GM18499 (cell line): ENCODE measurements around the gene ABCA2.
"Not testable (repeated sequence)": the region's sequence is repeated elsewhere in the genome, so short reads cannot be mapped to it uniquely, and the experiment has no call there.

Source experiments
- ATAC-seq: cut with Tn5 transposase; IDR thresholded peaks from one replicate; pipeline ENCODE4 v1.9.1; 2021; ENCODE audit warnings: moderate number of reproducible peaks; ENCODE audit not compliant: insufficient read depth, unreplicated experiment

Gene ABCA2

DNA sequence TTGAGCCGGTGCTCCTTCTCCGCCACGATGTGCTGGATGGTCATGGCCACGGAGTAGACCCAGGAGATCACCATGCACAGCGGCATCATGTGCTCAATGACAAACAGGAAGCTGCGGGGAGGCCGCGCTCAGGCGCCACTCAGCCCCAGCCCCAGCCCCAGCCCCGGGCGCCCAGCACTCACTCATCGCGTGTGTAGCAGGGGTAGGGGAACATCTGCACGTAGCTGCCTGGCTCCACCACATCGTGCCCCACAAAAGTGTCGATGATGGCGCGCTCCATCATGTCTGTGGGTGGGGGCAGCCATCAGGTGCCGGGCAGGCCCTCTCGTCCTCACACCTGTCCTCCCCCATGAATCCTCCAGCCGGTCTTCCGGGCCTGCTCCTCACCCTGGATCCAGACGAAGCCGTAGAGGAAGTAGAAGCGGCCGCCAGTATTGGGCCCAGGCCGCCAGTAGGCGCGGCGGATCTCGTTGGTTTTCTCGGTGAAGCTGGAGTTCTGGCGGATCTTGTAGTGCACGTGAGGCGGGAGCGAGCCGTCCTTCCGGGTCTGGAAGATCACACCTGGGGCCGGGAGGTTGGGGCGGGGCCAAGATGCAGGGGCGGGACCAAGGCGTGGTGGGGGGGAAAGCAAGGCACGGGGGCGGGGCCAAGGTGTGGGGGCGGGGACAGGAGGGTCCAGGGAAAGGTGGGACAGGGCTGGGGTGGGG is 10.1 kb downstream of the ABCA2 start:
- no peak for ATAC-seq

GRCh38 chr9:137017071-137017470 is 11.0 kb downstream of the ABCA2 start:
- ATAC-seq = no peak

DNA sequence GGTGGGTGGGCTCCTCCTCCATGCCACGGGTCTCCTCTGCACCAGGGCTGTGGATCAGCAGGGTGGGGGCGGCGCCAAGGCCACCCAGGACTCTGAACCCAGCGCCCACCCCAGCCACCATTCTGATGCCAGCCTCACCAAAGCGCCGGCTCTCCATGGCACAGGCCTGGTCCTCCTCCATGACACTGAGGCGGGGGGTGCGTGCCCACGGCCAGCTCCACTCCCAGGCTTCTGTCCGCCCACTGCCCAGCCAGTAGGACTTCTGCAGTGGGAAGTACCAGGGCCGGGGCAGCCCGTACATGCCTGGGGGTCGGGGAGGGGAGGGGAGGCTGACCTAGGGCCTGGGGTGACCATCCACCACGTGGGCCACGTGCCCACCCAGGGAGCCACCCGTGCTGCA is 11.6 kb downstream of the ABCA2 start:
- ATAC-seq = no peak

DNA sequence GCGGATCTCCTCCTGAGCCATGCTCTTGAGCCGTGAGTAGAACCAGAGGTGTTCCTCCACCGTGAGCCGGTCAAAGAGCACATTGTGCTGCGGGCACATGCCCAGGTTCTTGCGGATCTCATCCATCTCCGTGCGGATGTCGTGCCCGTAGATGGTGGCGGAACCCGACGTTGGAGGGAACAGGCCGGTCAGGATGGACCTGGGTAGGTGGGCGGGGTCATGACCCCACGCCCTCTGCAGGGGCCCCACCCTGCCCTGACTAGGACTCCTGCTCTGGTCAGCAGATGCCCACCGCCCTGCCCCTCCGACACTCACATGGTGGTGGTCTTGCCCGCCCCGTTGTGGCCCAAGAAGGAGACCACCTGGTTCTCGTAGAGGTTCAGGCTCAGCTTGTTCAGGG is 12.1 kb downstream of the ABCA2 start:
- ATAC-seq = no peak

DNA sequence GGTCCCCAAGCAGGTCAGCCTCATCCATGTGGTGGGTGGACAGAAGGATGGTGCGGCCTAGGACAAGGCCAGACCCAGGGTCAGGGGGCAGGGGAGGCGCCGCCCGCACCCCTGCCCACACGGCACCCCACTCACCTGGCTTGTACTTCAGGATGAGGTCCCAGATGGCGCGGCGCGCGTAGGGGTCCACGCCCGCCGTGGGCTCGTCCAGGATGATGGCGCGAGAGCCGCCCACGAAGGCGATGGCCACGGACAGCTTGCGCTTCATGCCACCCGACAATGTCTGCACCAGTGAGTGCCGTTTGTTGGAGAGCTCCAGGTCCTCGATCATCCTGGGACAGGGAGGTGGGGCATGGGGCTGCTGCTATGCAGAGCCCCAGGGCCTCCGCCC is 12.5 kb downstream of the ABCA2 start:
- ATAC-seq = no peak

- no peak for ATAC-seq
Measured at GRCh38 chr9:137014776-137015539, 13.1 kb downstream of the ABCA2 start.

DNA sequence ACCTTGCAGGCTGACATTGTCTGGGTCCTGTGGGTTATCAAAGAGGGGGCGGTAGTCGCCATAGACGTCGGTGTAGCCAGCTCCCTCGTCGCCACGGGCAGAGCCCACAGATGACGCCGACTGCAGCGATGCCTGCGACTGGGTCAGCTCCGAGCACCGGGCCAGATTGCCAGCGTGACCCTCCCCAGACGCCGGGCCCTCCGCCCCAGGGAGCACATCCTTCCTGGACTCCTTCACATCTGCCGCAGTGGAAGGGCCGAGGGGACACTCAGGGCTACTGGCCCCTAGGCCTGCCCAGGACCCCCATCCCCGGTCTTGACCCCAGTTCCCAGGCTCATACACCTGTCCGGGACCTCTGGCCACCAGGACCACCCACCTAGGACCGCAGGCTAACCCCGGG is 13.9 kb downstream of the ABCA2 start:
- no peak for ATAC-seq

- no peak for ATAC-seq
Measured at GRCh38 chr9:137013571-137013940, 14.5 kb downstream of the ABCA2 start.

DNA sequence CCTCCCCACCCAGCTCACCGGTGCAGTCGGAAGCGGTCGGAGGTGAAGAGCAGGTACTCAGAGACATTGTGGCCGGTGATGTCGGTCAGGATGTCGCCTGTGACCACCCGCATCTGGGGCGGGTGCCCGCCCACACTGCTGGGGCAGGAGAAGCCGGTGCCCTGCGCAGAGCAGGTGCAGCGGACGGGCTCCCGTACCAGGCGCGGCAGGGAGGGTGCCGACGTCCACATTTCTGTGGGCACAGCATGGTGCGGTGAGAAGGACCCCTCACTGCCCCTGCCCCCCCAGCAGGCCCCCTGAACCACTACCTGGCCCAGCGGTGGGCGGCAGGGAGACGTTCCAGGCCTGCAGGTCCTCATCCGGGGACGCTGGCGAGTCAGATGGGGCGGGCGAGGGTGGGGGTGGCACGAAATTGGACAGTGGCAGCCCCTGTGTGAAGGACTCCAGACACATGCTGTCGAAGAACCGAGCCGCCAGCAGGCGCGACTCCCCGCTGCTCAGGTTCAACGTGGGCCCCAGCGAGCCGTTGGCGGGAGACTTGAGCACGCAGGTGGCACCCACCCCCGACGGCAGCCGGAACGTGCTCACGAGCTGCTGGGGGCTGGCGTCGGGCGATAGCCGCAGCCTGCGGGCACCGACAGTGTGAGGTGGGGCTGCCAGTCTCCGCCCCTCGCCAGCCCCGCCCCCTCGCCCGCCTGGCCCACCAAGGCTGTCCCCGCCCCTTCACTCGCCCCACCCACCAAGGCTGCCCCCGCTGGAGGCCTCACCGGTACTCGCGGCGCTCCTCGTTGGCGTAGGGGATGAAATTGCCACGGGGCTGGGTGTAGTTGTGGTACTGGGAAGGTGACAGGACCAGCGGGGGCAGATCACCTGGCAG is 15.1 kb downstream of the ABCA2 start:
- ATAC-seq = no peak

DNA sequence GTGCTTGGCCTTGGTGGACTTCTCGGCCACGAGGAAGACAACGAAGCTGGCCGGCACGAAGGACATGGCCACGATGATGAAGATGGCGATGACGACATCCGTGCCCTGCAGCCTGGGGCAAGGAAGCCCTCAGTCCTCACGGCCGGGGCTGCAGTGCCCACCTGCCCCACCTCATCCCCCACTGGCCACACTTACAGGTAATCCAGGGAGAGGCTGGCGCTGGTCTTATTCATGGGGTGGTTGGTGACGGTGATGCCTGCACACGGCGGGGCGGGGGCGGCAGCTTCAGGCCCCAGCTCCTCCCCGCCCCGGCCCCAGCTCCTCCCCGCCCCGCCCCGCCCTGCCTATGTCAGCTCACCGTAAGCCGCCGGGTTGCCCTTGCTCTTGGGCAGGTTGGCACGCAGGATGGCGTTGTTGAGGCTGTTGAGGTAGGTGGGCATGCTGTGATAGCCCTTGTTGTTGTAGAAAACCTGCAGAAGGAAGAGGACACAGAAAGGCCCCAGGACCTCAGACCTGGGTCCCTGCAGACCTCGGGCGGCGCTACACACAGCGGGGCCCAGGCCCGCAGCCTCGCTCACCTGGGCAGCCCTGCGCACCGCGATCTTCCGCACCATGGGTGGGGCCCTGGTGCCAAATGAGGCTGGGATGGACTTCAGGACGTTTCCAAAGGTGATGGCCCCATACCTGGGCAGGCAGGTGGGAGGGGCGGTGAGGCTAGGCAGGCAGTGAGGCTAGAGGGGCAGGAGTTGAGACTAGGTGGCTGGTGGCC is 15.9 kb downstream of the ABCA2 start:
- no peak for ATAC-seq

DNA sequence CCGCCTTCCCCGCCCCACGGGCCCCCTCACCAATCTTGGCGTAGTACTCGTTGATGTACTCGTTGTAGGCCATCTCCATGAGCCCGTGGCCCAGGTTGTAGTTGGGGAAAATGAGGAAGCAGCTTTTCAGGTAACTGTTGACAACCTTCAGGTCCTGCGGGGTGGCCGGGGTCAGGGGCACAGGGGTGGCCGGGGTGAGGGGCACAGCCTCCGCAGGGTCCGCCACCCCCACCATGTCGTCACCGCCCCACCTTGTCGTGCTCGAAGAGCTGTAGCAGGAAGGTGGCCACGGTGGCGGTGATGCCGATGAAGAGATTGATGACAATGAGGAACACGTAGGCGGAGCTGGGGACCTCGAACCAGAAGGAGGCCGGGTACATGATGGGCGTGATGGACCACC is 16.9 kb downstream of the ABCA2 start:
- no peak for ATAC-seq

- ATAC-seq = no peak
Measured at GRCh38 chr9:137009938-137010732, 17.9 kb downstream of the ABCA2 start.

DNA sequence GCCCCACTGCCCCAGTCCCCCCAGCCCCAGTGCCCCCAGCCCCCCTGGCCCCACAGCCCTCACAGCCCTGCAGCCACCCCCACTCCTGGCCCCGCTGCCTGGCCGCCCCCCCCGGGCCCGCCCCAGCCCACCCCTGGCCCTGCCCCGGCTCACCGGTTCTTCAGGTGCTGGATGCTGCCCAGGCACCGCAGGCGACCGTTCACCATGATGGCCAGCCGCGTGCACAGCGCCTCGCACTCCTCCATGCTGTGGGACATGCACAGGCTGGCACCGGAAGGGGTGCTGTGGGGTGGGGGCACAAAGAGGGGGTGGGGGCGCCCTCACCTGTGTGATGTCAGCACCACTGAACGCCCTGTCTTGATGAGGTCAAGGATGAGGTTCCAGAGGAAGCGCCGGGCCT is 18.8 kb downstream of the ABCA2 start:
- ATAC-seq = no peak

DNA sequence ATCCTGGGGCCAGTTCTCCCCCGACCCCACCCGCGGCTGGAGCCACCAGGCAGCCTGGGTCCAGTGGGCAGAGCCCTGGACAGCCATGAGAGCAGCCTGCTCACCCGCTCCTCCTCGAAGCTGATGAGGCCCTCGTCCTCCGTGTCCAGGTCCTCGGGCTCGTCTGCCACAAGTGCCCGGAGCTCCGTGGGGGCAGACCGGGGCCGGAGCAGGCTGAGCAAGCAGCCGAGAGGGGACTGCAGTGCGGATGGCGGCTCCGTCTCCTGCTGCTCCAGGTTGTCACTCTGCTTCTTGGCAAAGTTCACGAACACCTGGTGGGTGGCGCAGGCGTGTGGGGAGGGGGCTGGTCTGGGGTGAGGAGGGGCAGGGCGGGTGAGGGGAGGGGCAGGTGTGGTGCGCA is 19.7 kb downstream of the ABCA2 start:
- ATAC-seq = no peak

DNA sequence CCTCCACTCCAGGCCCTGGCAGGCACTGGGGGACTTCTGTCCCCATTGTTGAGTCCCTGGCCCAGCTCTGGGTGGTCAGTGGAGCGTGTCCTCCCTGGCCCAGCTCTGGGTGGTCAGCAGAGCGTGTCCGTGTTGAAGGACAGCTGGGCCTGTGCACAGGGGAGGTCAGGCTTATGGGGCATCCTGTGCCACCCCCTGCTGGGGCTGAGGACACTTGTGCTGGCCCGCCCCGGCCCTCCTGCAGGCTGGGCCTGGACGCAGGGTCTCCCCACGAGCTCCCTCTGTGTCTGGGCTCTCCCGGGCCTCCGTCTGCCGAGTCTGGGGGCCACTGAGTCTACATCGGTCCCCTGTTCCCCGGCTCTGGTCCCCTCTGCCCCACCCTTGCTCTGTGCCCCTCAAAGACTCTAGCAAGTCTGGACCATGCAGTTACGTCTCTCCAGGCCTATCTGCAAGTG is 20.2 kb downstream of the ABCA2 start:
- ATAC-seq = no peak

GRCh38 chr9:137007108-137007815 is 20.8 kb downstream of the ABCA2 start:
- ATAC-seq = no peak

DNA sequence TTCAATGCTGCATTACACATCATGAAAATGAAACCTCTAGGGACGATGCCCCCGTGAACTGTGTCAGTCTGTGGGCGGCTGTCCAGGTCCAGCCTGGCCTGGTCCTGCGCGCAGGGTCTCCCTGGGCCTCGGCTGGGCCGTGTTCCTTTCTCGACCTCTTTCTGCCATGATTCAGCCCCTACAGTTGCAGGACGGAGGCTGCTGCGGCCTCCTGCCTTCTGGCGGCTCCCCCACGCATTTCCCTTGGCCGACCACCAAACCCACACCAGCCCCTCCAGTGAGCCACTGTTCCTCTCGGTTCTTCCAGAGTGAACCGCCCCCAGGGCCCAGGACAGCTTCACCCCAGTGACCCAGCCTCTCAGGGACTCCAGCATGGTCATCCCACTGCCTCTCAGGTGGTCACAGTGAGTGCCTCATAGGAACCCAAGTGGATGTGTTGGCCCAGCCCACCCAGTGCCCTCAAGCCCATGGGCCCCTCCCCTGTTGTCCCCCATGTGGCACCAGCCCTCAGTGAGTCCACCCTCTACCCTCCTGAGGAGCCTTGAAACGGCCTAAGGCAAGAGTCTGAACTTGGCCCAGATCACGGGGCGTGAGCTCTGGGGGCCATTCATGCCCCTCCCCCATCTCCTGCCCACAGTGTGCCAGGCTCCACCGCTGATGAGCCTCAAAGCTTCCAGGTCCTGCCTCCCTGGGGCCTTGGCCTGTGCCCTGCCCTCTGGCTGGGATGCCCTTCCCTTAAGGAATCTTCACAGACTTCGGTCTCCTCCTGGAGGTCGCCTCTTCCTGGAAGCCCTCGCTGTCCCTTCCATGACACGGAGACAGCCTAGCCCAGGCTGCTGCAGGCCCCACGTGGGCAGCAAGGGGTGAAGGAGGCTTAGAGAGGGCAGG is 21.7 kb downstream of the ABCA2 start:
- ATAC-seq = no peak

GRCh38 chr9:137004285-137004684 is 23.8 kb downstream of the ABCA2 start:
- ATAC-seq = not testable (repeated sequence)
